Measurements from ENCODE around the gene FAM24B. TPM values are rescaled to one million over a fixed set of nuclear protein-coding genes. Genes with fewer than 3 reads are reported as not detected.

The FAM24B gene
- total RNA-seq (2014; rRNA removed; shearing (Covaris generic)), result 6.5 and 10.9 TPM in 2 replicates
- polyA plus RNA-seq (2016; fragmentation: Nextera tagmentation; extraction: Ambion mirVana), result 14.5 and 14.8 TPM in 2 replicates
- long read RNA-seq, partial matches to known transcripts, result 0 of 1 reads
- long read RNA-seq, other reads (novel, unspliced or antisense), result 0 of 1 reads

DNA sequence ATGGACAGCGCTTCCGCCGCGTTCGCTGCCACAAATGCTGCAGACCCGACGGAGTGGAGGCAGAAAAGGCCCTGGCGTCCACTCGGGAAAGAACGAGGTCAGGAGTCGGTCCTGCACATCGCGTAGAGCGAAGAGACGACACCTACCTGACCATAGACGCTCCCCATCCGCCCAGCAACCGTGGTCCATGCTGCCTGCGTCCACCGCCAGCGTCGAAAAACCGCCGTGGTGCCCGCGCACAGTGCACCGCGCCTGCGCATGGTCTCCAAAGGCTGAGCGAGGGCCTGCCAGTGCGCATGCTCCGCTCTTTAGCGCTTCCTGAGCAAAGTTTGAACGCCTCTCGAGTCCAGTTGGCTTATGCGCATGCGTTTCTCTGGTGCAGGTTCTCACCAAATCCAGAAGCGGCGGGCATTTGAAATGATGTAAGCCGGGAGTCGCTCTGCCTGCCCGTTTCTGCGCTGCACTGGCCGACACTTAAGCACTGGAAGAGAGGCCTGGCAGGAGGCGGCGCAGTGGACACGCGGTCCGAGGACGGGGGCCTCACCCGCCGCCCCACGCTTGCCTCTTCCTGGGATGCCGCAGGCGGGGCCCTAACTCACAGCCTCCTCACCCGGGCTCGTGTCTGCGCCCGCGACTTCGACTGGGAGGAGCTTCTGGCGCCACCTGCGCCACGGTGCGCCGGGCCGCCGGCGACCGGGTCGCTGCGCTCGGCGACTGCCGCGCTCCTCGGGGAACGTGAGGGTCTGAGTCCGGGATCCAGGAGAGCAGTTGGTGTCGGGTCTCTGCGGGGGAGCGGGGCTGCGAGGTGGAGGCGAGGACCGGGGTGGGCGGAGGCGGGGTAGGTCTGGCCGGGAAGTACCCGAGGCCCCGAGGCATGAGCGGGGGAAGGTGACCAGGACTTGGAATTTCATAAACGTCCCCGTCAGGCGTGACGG is at the start of gene FAM24B:
FAM24B (minus strand) TSS at position 243 of the 935 bp plus-strand sequence. CDS start 29,066 bp downstream, outside the sequence.
- Histone ChIP-seq H3K79me2 (replicated peaks; ENCODE audit: insufficient read depth) (peaks cover 30% of the 10 kb centered on the region), H4K20me1 (replicated peaks; ENCODE audit: insufficient read depth) (0 out of 2 replicates have a peak, but pooled peaks cover under 1% of the 10 kb centered on the region), H3K36me3 (ENCODE audit: insufficient read depth) (no peaks in the 10 kb centered on the region), H3F3A (replicated peaks; ENCODE audit: low read depth) (peaks cover 4% of the 10 kb centered on the region), H3K4me3 (peak within 1 kb of the TSS; percentile 60), H3K4me2 (peak within 1 kb of the TSS; percentile 89), H3K9me2 (ENCODE audit: insufficient read depth) (no peaks in the 10 kb centered on the region), H3K4me1 (ENCODE audit: insufficient read depth) (peaks cover 32% of the 10 kb centered on the region), H3K27ac (ENCODE audit: low read depth) (peak within 1 kb of the TSS; percentile 65; the same call in 1 of the 2 replicates), H3K27me3 (ENCODE audit: insufficient read depth) (peaks cover 20% of the 10 kb centered on the region; the same call in 1 of the 2 replicates), H2AFZ (peak within 1 kb of the TSS; percentile 83)
- Mint-ChIP-seq H3K27me3 (ENCODE audit: insufficient read depth, low read depth, poor library complexity) (peaks cover 23% of the 10 kb centered on the region), H3K36me3 (ENCODE audit: low read depth) (peaks cover 16% of the 10 kb centered on the region; the same call in 2 of the 3 replicates), H3K27ac (no peak within 1 kb of the TSS; the same call in 1 of the 2 replicates), H3K9me3 (peaks cover 8% of the 10 kb centered on the region; the same call in 1 of the 3 replicates), H3K4me3 (peak within 1 kb of the TSS; percentile 74), H3K4me1 (peaks cover 52% of the 10 kb centered on the region)
- DNase-seq (ENCODE audit: low spot score), result peak; percentile 98
- peak; percentile 61 for ATAC-seq
- TF ChIP-seq, protein P1, sequence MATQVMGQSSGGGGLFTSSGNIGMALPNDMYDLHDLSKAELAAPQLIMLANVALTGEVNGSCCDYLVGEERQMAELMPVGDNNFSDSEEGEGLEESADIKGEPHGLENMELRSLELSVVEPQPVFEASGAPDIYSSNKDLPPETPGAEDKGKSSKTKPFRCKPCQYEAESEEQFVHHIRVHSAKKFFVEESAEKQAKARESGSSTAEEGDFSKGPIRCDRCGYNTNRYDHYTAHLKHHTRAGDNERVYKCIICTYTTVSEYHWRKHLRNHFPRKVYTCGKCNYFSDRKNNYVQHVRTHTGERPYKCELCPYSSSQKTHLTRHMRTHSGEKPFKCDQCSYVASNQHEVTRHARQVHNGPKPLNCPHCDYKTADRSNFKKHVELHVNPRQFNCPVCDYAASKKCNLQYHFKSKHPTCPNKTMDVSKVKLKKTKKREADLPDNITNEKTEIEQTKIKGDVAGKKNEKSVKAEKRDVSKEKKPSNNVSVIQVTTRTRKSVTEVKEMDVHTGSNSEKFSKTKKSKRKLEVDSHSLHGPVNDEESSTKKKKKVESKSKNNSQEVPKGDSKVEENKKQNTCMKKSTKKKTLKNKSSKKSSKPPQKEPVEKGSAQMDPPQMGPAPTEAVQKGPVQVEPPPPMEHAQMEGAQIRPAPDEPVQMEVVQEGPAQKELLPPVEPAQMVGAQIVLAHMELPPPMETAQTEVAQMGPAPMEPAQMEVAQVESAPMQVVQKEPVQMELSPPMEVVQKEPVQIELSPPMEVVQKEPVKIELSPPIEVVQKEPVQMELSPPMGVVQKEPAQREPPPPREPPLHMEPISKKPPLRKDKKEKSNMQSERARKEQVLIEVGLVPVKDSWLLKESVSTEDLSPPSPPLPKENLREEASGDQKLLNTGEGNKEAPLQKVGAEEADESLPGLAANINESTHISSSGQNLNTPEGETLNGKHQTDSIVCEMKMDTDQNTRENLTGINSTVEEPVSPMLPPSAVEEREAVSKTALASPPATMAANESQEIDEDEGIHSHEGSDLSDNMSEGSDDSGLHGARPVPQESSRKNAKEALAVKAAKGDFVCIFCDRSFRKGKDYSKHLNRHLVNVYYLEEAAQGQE (IDR thresholded peaks at IDR 0.05; ENCODE audit: unreplicated experiment), result peak; percentile 13
- TF ChIP-seq ZNF114 (CRISPR knock-in tag; IDR thresholded peaks at IDR 0.05) (0 out of 2 replicates have a peak, but pooled peaks have one; percentile 12), ZNF331 (CRISPR knock-in tag; IDR thresholded peaks at IDR 0.05; ENCODE audit: low read depth) (no peak), EZH2 (IDR thresholded peaks at IDR 0.05; ENCODE audit: low read depth, unreplicated experiment) (no peak), NANOG (IDR thresholded peaks at IDR 0.05; ENCODE audit: borderline replicate concordance) (no peak), CREB1 (CRISPR knock-in tag; IDR thresholded peaks at IDR 0.05; ENCODE audit: low read depth) (no peak), POLR2AphosphoS5 (IDR thresholded peaks at IDR 0.05; ENCODE audit: low read depth) (peak; percentile 86), EZH2phosphoT487 (IDR thresholded peaks at IDR 0.05; ENCODE audit: unreplicated experiment) (no peak), STAT1 (IDR thresholded peaks at IDR 0.05; ENCODE audit: unreplicated experiment) (no peak)
- TF ChIP-seq, protein P2, sequence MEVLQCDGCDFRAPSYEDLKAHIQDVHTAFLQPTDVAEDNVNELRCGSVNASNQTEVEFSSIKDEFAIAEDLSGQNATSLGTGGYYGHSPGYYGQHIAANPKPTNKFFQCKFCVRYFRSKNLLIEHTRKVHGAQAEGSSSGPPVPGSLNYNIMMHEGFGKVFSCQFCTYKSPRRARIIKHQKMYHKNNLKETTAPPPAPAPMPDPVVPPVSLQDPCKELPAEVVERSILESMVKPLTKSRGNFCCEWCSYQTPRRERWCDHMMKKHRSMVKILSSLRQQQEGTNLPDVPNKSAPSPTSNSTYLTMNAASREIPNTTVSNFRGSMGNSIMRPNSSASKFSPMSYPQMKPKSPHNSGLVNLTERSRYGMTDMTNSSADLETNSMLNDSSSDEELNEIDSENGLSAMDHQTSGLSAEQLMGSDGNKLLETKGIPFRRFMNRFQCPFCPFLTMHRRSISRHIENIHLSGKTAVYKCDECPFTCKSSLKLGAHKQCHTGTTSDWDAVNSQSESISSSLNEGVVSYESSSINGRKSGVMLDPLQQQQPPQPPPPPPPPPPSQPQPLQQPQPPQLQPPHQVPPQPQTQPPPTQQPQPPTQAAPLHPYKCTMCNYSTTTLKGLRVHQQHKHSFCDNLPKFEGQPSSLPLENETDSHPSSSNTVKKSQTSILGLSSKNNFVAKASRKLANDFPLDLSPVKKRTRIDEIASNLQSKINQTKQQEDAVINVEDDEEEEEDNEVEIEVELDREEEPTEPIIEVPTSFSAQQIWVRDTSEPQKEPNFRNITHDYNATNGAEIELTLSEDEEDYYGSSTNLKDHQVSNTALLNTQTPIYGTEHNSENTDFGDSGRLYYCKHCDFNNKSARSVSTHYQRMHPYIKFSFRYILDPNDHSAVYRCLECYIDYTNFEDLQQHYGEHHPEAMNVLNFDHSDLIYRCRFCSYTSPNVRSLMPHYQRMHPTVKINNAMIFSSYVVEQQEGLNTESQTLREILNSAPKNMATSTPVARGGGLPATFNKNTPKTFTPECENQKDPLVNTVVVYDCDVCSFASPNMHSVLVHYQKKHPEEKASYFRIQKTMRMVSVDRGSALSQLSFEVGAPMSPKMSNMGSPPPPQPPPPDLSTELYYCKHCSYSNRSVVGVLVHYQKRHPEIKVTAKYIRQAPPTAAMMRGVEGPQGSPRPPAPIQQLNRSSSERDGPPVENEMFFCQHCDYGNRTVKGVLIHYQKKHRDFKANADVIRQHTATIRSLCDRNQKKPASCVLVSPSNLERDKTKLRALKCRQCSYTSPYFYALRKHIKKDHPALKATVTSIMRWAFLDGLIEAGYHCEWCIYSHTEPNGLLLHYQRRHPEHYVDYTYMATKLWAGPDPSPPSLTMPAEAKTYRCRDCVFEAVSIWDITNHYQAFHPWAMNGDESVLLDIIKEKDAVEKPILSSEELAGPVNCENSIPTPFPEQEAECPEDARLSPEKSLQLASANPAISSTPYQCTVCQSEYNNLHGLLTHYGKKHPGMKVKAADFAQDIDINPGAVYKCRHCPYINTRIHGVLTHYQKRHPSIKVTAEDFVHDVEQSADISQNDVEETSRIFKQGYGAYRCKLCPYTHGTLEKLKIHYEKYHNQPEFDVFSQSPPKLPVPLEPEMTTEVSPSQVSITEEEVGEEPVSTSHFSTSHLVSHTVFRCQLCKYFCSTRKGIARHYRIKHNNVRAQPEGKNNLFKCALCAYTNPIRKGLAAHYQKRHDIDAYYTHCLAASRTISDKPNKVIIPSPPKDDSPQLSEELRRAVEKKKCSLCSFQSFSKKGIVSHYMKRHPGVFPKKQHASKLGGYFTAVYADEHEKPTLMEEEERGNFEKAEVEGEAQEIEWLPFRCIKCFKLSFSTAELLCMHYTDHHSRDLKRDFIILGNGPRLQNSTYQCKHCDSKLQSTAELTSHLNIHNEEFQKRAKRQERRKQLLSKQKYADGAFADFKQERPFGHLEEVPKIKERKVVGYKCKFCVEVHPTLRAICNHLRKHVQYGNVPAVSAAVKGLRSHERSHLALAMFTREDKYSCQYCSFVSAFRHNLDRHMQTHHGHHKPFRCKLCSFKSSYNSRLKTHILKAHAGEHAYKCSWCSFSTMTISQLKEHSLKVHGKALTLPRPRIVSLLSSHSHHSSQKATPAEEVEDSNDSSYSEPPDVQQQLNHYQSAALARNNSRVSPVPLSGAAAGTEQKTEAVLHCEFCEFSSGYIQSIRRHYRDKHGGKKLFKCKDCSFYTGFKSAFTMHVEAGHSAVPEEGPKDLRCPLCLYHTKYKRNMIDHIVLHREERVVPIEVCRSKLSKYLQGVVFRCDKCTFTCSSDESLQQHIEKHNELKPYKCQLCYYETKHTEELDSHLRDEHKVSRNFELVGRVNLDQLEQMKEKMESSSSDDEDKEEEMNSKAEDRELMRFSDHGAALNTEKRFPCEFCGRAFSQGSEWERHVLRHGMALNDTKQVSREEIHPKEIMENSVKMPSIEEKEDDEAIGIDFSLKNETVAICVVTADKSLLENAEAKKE (CRISPR knock-in tag; IDR thresholded peaks at IDR 0.05), result no peak
- TF ChIP-seq, protein P3, sequence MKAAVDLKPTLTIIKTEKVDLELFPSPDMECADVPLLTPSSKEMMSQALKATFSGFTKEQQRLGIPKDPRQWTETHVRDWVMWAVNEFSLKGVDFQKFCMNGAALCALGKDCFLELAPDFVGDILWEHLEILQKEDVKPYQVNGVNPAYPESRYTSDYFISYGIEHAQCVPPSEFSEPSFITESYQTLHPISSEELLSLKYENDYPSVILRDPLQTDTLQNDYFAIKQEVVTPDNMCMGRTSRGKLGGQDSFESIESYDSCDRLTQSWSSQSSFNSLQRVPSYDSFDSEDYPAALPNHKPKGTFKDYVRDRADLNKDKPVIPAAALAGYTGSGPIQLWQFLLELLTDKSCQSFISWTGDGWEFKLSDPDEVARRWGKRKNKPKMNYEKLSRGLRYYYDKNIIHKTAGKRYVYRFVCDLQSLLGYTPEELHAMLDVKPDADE (IDR thresholded peaks at IDR 0.05), result no peak
- TF ChIP-seq, protein P4, sequence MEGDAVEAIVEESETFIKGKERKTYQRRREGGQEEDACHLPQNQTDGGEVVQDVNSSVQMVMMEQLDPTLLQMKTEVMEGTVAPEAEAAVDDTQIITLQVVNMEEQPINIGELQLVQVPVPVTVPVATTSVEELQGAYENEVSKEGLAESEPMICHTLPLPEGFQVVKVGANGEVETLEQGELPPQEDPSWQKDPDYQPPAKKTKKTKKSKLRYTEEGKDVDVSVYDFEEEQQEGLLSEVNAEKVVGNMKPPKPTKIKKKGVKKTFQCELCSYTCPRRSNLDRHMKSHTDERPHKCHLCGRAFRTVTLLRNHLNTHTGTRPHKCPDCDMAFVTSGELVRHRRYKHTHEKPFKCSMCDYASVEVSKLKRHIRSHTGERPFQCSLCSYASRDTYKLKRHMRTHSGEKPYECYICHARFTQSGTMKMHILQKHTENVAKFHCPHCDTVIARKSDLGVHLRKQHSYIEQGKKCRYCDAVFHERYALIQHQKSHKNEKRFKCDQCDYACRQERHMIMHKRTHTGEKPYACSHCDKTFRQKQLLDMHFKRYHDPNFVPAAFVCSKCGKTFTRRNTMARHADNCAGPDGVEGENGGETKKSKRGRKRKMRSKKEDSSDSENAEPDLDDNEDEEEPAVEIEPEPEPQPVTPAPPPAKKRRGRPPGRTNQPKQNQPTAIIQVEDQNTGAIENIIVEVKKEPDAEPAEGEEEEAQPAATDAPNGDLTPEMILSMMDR (conservative IDR thresholded peaks at IDR 0.05; ENCODE audit: low read depth in 2 of 2), result 0 out of 4 replicates have a peak, but pooled peaks of 1 of the 2 experiments have one; percentile 11

Data from GM23338 (cell line).